Immature natural killer cell (primary cell): ENCODE measurements around the gene AK5. TPM values are rescaled to one million over a fixed set of nuclear protein-coding genes. Genes with fewer than 3 reads are reported as not detected.
A peak's percentile ranks its signal among the peaks of the same experiment; 100 is the strongest.

ENCODE experiments used
- DNase-seq, 3 donors: peaks; one replicate each; pipeline ENCODE4 v3.0.0; 2022; ENCODE audit warnings: mixed read lengths in 1 of 3
- H3K27ac Mint-ChIP-seq, 6 donors: one replicate each; pipeline ENCODE4 v1.8.0; 2020; ENCODE audit warnings: mixed read lengths in 6 of 6, mild to moderate bottlenecking in 5 of 6, inconsistent platforms in 4 of 6, moderate library complexity in 3 of 6
- H3K27me3 Mint-ChIP-seq, 3 donors: one replicate each; pipeline ENCODE4 v1.8.0; 2020 to 2021; ENCODE audit warnings: low read depth in 3 of 3, mild to moderate bottlenecking in 3 of 3, mixed read lengths in 3 of 3, moderate library complexity in 3 of 3, inconsistent platforms in 1 of 3
- H3K36me3 Mint-ChIP-seq, 3 donors: one replicate each; pipeline ENCODE4 v1.8.0; 2020; ENCODE audit warnings: mixed read lengths in 3 of 3, inconsistent platforms in 2 of 3, mild to moderate bottlenecking in 2 of 3
- H3K4me1 Mint-ChIP-seq, 2 donors: one replicate each; pipeline ENCODE4 v1.8.0; 2020; ENCODE audit warnings: inconsistent platforms in 2 of 2, mild to moderate bottlenecking in 2 of 2, mixed read lengths in 2 of 2, moderate library complexity in 1 of 2
- H3K4me3 Mint-ChIP-seq, 5 donors: one replicate each; pipeline ENCODE4 v1.8.0; 2020; ENCODE audit warnings: mild to moderate bottlenecking in 5 of 5, mixed read lengths in 5 of 5, inconsistent platforms in 3 of 5, moderate library complexity in 3 of 5
- H3K9me3 Mint-ChIP-seq, 6 donors: one replicate each; pipeline ENCODE4 v1.8.0; 2020; ENCODE audit warnings: mild to moderate bottlenecking in 6 of 6, mixed read lengths in 6 of 6, inconsistent platforms in 4 of 6, moderate library complexity in 3 of 6
- polyA plus RNA-seq, 3 donors: library from polyadenylated mRNA; unstranded; fragments of 300-500 nt; fragmentation: Illumina TruSeq; gene quantifications; one replicate each; pipeline ENCODE4 v1.2.3, GENCODE V29; 2021

Gene AK5
- polyA plus RNA-seq, 3 donors from 2014 or later: 6.3 to 18.8 (median 13.6) TPM

GRCh38 chr1:77560741-77561140 is 278.9 kb downstream of the AK5 start:
- no peaks in the 10 kb centered on the region for H3K9me3 Mint-ChIP-seq
- peaks cover 0 to 3% (median 2%) of the 10 kb centered on the region in 3 donors for H3K27me3 Mint-ChIP-seq
- peaks cover 3 to 25% (median 14%) of the 10 kb centered on the region in 3 donors for H3K36me3 Mint-ChIP-seq
- peak overlapping the region in 1 of 6 donors; percentile 63 for H3K27ac Mint-ChIP-seq
- no peak overlapping the region for H3K4me3 Mint-ChIP-seq
- no peak for DNase-seq
- H3K4me1 Mint-ChIP-seq: peaks cover 9 to 27% of the 10 kb centered on the region in 2 donors

- DNase-seq: no peak
- no peak overlapping the region for H3K4me3 Mint-ChIP-seq
- peaks cover 0 to 2% (median 0%) of the 10 kb centered on the region in 3 donors for H3K27me3 Mint-ChIP-seq
- peaks cover 3 to 43% (median 32%) of the 10 kb centered on the region in 3 donors for H3K36me3 Mint-ChIP-seq
- H3K27ac Mint-ChIP-seq: no peak overlapping the region
- no peaks in the 10 kb centered on the region for H3K9me3 Mint-ChIP-seq
- H3K4me1 Mint-ChIP-seq: peaks cover 6 to 29% of the 10 kb centered on the region in 2 donors
These were observed 280.9 kb downstream of the AK5 start for GRCh38 chr1:77562596-77563150.

- DNase-seq: no peak
- Mint-ChIP-seq H3K27ac (no peak overlapping the region), H3K36me3 (peaks cover 8 to 47% (median 38%) of the 10 kb centered on the region in 3 donors)
These were observed 283.5 kb downstream of the AK5 start for GRCh38 chr1:77565321-77565720.

GRCh38 chr1:77571642-77572041 is 289.8 kb downstream of the AK5 start:
- DNase-seq: no peak
- H3K4me1 Mint-ChIP-seq: no peaks in the 10 kb centered on the region
- peaks cover 15 to 50% (median 27%) of the 10 kb centered on the region in 3 donors for H3K36me3 Mint-ChIP-seq
- no peak overlapping the region for H3K27ac Mint-ChIP-seq
- H3K27me3 Mint-ChIP-seq: no peaks in the 10 kb centered on the region
- no peak overlapping the region for H3K4me3 Mint-ChIP-seq
- H3K9me3 Mint-ChIP-seq: no peaks in the 10 kb centered on the region

More at GRCh38 chr1:77565321-77565720, 283.5 kb downstream of the AK5 start:
- H3K9me3 Mint-ChIP-seq: no peaks in the 10 kb centered on the region
- H3K27me3 Mint-ChIP-seq: peaks cover 0 to 2% (median 0%) of the 10 kb centered on the region in 3 donors
- no peak overlapping the region for H3K4me3 Mint-ChIP-seq
- peaks cover 6 to 29% of the 10 kb centered on the region in 2 donors for H3K4me1 Mint-ChIP-seq

GRCh38 chr1:77579547-77579946 is 297.7 kb downstream of the AK5 start:
- Mint-ChIP-seq H3K27ac (no peak overlapping the region), H3K27me3 (no peaks in the 10 kb centered on the region), H3K4me3 (no peak overlapping the region), H3K36me3 (peaks cover 22 to 40% (median 31%) of the 10 kb centered on the region in 3 donors), H3K4me1 (no peaks in the 10 kb centered on the region), H3K9me3 (no peaks in the 10 kb centered on the region)
- DNase-seq: no peak

GRCh38 chr1:77582905-77583304 is 301.1 kb downstream of the AK5 start:
- Mint-ChIP-seq H3K27me3 (no peaks in the 10 kb centered on the region), H3K9me3 (no peaks in the 10 kb centered on the region), H3K4me1 (peaks cover 4 to 13% of the 10 kb centered on the region in 2 donors), H3K27ac (no peak overlapping the region), H3K36me3 (peaks cover 16 to 28% (median 20%) of the 10 kb centered on the region in 3 donors), H3K4me3 (no peak overlapping the region)
- no peak for DNase-seq

- Mint-ChIP-seq H3K4me3 (no peak overlapping the region), H3K27ac (no peak overlapping the region), H3K27me3 (no peaks in the 10 kb centered on the region), H3K9me3 (no peaks in the 10 kb centered on the region), H3K36me3 (peaks cover 16 to 28% (median 20%) of the 10 kb centered on the region in 3 donors), H3K4me1 (peaks cover 4 to 13% of the 10 kb centered on the region in 2 donors)
- no peak for DNase-seq
These were observed 301.7 kb downstream of the AK5 start for GRCh38 chr1:77583483-77583882.

GRCh38 chr1:77584884-77585283 is 303.1 kb downstream of the AK5 start:
- Mint-ChIP-seq H3K4me3 (no peak overlapping the region), H3K27me3 (no peaks in the 10 kb centered on the region), H3K4me1 (peaks cover 4 to 13% of the 10 kb centered on the region in 2 donors), H3K9me3 (no peaks in the 10 kb centered on the region), H3K36me3 (peaks cover 15 to 25% (median 15%) of the 10 kb centered on the region in 3 donors), H3K27ac (peak overlapping the region in 2 of 6 donors; percentile 1 to 39)
- DNase-seq: no peak

GRCh38 chr1:77585610-77586314 is 303.9 kb downstream of the AK5 start:
- Mint-ChIP-seq H3K27ac (peak overlapping the region in 4 of 6 donors; percentile 8 to 55 (median 26)), H3K4me3 (no peak overlapping the region), H3K4me1 (peaks cover 4 to 17% of the 10 kb centered on the region in 2 donors), H3K27me3 (no peaks in the 10 kb centered on the region), H3K9me3 (no peaks in the 10 kb centered on the region), H3K36me3 (peaks cover 9 to 20% (median 10%) of the 10 kb centered on the region in 3 donors)
- DNase-seq: no peak

GRCh38 chr1:77589231-77589630 is 307.4 kb downstream of the AK5 start:
- Mint-ChIP-seq H3K36me3 (peaks cover 0 to 5% (median 3%) of the 10 kb centered on the region in 3 donors), H3K4me1 (peaks cover 4 to 27% of the 10 kb centered on the region in 2 donors), H3K27ac (no peak overlapping the region), H3K4me3 (no peak overlapping the region), H3K9me3 (no peaks in the 10 kb centered on the region), H3K27me3 (peaks cover 0 to 2% (median 2%) of the 10 kb centered on the region in 3 donors)
- no peak for DNase-seq

GRCh38 chr1:77590651-77591050 is 308.8 kb downstream of the AK5 start:
- no peak for DNase-seq
- Mint-ChIP-seq H3K4me1 (peaks cover 4 to 34% of the 10 kb centered on the region in 2 donors), H3K9me3 (no peaks in the 10 kb centered on the region), H3K27ac (no peak overlapping the region), H3K27me3 (peaks cover 0 to 2% (median 2%) of the 10 kb centered on the region in 3 donors), H3K36me3 (peaks cover 0 to 11% (median 5%) of the 10 kb centered on the region in 3 donors), H3K4me3 (no peak overlapping the region)

- H3K36me3 Mint-ChIP-seq: peaks cover 6 to 26% (median 14%) of the 10 kb centered on the region in 3 donors
- no peak overlapping the region for H3K4me3 Mint-ChIP-seq
- H3K9me3 Mint-ChIP-seq: no peaks in the 10 kb centered on the region
- peaks cover 0 to 2% (median 2%) of the 10 kb centered on the region in 3 donors for H3K27me3 Mint-ChIP-seq
- DNase-seq: no peak
- H3K27ac Mint-ChIP-seq: no peak overlapping the region
- H3K4me1 Mint-ChIP-seq: peaks cover 0 to 22% of the 10 kb centered on the region in 2 donors
These were observed 311.1 kb downstream of the AK5 start for GRCh38 chr1:77592906-77593305.

GRCh38 chr1:77594366-77595112 is 312.7 kb downstream of the AK5 start:
- peaks cover 0 to 2% (median 2%) of the 10 kb centered on the region in 3 donors for H3K27me3 Mint-ChIP-seq
- no peak overlapping the region for H3K4me3 Mint-ChIP-seq
- no peak overlapping the region for H3K27ac Mint-ChIP-seq
- peaks cover 6 to 26% (median 14%) of the 10 kb centered on the region in 3 donors for H3K36me3 Mint-ChIP-seq
- H3K4me1 Mint-ChIP-seq: peaks cover 0 to 22% of the 10 kb centered on the region in 2 donors
- H3K9me3 Mint-ChIP-seq: no peaks in the 10 kb centered on the region
- DNase-seq: no peak

- Mint-ChIP-seq H3K4me1 (peaks cover 0 to 23% of the 10 kb centered on the region in 2 donors), H3K36me3 (peaks cover 6 to 23% (median 14%) of the 10 kb centered on the region in 3 donors), H3K9me3 (no peaks in the 10 kb centered on the region), H3K27me3 (no peaks in the 10 kb centered on the region), H3K27ac (no peak overlapping the region), H3K4me3 (no peak overlapping the region)
- no peak for DNase-seq
These were observed 315.5 kb downstream of the AK5 start for GRCh38 chr1:77597310-77597709.
